A673 (cell line): ENCODE data around the gene HDDC2.

Source experiments
- CTCF ChIP-seq: fragments of 300-800, 200-600 bp; sonication (generic); conservative IDR thresholded peaks from 2 replicates; pipeline ENCODE4 v1.5.1; 2017; ENCODE audit warnings: low read depth, mild to moderate bottlenecking, antibody characterized with exemption, low read length, moderate library complexity, mixed read lengths
- EZH2 ChIP-seq: fragments of 200-600 bp; sonication (generic); IDR thresholded peaks from 2 replicates; pipeline ENCODE4 v1.6.1; 2017; ENCODE audit warnings: borderline replicate concordance, low read depth, mild to moderate bottlenecking, mixed read lengths, antibody characterized with exemption, low read length; ENCODE audit not compliant: poor library complexity, severe bottlenecking

- TF ChIP-seq CTCF (no peak), EZH2 (no peak)
Observed at GRCh38 chr6:125273965-125274364, 27.8 kb downstream of the HDDC2 start.
